ENCODE results near the gene MLXIP. TPM values are rescaled to one million over a fixed set of nuclear protein-coding genes. Genes with fewer than 3 reads are reported as not detected.
A peak's percentile ranks its signal among the peaks of the same experiment; 100 is the strongest.

MLXIP gene
- total and polyA plus RNA-seq, 2 of the 13 experiments (the other 11 are each of a cell fraction or from before 2014, with no cell fraction given) = 5.3 to 6.7 TPM

DNA sequence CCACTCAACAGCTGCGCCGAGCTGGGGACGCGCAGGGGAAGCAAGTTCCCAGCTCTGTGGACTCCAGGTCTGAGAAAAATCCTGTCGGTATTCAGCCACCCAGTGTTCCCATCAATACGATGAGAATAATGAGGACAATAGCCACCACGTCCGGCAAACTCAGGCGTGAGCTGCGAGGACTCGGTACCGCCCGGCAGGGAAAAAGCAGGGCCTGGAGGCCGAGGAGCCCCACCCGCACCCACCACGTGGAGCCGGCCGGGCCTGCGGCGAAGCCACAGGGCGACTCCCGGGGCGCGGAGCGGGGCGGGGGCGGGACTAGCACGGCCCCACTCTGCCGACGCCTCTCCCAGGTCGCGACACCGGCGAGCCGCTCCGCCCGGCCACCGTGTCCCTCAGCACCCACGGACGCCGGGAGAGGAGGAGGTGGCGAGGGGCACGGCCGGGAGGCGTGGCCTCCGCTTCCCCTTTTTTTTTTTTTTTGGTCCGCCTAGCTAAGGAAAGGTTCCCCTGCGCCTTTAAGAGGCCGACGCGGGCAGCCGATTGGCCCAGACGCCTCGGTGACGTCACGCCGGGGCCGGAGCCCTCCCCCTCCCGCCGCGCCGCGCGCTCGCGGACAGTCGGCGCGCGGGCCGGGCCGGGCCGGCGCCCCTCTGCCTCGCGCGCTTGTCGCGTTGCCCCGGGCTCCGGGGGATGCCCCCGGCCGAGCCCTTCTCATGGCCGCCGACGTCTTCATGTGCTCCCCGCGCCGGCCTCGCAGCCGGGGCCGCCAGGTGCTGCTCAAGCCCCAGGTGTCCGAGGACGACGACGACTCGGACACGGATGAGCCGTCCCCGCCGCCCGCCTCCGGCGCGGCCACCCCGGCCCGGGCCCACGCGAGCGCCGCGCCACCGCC is at the start of gene MLXIP (continued):
- TF ChIP-seq ZNF598 (CRISPR knock-in tag; IDR thresholded peaks at IDR 0.05; ENCODE audit: borderline replicate concordance) = no peak
- TF ChIP-seq FOXJ3 (CRISPR knock-in tag; IDR thresholded peaks at IDR 0.05; ENCODE audit: borderline replicate concordance) = no peak
- TF ChIP-seq, protein P1, sequence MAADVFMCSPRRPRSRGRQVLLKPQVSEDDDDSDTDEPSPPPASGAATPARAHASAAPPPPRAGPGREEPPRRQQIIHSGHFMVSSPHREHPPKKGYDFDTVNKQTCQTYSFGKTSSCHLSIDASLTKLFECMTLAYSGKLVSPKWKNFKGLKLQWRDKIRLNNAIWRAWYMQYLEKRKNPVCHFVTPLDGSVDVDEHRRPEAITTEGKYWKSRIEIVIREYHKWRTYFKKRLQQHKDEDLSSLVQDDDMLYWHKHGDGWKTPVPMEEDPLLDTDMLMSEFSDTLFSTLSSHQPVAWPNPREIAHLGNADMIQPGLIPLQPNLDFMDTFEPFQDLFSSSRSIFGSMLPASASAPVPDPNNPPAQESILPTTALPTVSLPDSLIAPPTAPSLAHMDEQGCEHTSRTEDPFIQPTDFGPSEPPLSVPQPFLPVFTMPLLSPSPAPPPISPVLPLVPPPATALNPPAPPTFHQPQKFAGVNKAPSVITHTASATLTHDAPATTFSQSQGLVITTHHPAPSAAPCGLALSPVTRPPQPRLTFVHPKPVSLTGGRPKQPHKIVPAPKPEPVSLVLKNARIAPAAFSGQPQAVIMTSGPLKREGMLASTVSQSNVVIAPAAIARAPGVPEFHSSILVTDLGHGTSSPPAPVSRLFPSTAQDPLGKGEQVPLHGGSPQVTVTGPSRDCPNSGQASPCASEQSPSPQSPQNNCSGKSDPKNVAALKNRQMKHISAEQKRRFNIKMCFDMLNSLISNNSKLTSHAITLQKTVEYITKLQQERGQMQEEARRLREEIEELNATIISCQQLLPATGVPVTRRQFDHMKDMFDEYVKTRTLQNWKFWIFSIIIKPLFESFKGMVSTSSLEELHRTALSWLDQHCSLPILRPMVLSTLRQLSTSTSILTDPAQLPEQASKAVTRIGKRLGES (CRISPR knock-in tag; IDR thresholded peaks at IDR 0.05; ENCODE audit: borderline replicate concordance) = peak; percentile 71; the same call in 1 of the 2 replicates
- TF ChIP-seq HNF4A (CRISPR knock-in tag; IDR thresholded peaks at IDR 0.05) = no peak
- peak; percentile 72; the same call in 1 of the 2 replicates for TF ChIP-seq SP4 (CRISPR knock-in tag; IDR thresholded peaks at IDR 0.05)
- TF ChIP-seq TRAFD1 (CRISPR knock-in tag; IDR thresholded peaks at IDR 0.05; ENCODE audit: borderline replicate concordance) = no peak
- 0 out of 2 replicates have a peak, but pooled peaks have one; percentile 55 for TF ChIP-seq HOXA5 (CRISPR knock-in tag; IDR thresholded peaks at IDR 0.05)
- peak; percentile 62; the same call in 1 of the 2 replicates for TF ChIP-seq KLF15 (CRISPR knock-in tag; IDR thresholded peaks at IDR 0.05; ENCODE audit: borderline replicate concordance)
- no peak for TF ChIP-seq ZNF530 (CRISPR knock-in tag; IDR thresholded peaks at IDR 0.05; ENCODE audit: low read depth)
- 0 out of 2 replicates have a peak, but pooled peaks have one; percentile 23 for TF ChIP-seq ZNF264 (CRISPR knock-in tag; IDR thresholded peaks at IDR 0.05)
- TF ChIP-seq, protein P2, sequence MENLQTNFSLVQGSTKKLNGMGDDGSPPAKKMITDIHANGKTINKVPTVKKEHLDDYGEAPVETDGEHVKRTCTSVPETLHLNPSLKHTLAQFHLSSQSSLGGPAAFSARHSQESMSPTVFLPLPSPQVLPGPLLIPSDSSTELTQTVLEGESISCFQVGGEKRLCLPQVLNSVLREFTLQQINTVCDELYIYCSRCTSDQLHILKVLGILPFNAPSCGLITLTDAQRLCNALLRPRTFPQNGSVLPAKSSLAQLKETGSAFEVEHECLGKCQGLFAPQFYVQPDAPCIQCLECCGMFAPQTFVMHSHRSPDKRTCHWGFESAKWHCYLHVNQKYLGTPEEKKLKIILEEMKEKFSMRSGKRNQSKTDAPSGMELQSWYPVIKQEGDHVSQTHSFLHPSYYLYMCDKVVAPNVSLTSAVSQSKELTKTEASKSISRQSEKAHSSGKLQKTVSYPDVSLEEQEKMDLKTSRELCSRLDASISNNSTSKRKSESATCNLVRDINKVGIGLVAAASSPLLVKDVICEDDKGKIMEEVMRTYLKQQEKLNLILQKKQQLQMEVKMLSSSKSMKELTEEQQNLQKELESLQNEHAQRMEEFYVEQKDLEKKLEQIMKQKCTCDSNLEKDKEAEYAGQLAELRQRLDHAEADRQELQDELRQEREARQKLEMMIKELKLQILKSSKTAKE (CRISPR knock-in tag; IDR thresholded peaks at IDR 0.05; ENCODE audit: borderline replicate concordance) = 0 out of 2 replicates have a peak, but pooled peaks have one; percentile 9
- TF ChIP-seq ZNF570 (CRISPR knock-in tag; IDR thresholded peaks at IDR 0.05; ENCODE audit: borderline replicate concordance) = 0 out of 2 replicates have a peak, but pooled peaks have one; percentile 50
- 0 out of 2 replicates have a peak, but pooled peaks have one; percentile 15 for TF ChIP-seq SIN3A (IDR thresholded peaks at IDR 0.05; ENCODE audit: borderline replicate concordance, low read depth, low read length)
- TF ChIP-seq ZNF550 (CRISPR knock-in tag; IDR thresholded peaks at IDR 0.05; ENCODE audit: borderline replicate concordance) = no peak
- TF ChIP-seq ZNF709 (CRISPR knock-in tag; IDR thresholded peaks at IDR 0.05) = peak; percentile 89
- TF ChIP-seq ZBTB38 (CRISPR knock-in tag; IDR thresholded peaks at IDR 0.05) = peak; percentile 62; the same call in 1 of the 2 replicates
- peak; percentile 52; the same call in 1 of the 2 replicates for TF ChIP-seq PHF8 (CRISPR knock-in tag; IDR thresholded peaks at IDR 0.05)
- TF ChIP-seq ZNF878 (CRISPR knock-in tag; IDR thresholded peaks at IDR 0.05) = 0 out of 2 replicates have a peak, but pooled peaks have one; percentile 15
- TF ChIP-seq, protein P3, sequence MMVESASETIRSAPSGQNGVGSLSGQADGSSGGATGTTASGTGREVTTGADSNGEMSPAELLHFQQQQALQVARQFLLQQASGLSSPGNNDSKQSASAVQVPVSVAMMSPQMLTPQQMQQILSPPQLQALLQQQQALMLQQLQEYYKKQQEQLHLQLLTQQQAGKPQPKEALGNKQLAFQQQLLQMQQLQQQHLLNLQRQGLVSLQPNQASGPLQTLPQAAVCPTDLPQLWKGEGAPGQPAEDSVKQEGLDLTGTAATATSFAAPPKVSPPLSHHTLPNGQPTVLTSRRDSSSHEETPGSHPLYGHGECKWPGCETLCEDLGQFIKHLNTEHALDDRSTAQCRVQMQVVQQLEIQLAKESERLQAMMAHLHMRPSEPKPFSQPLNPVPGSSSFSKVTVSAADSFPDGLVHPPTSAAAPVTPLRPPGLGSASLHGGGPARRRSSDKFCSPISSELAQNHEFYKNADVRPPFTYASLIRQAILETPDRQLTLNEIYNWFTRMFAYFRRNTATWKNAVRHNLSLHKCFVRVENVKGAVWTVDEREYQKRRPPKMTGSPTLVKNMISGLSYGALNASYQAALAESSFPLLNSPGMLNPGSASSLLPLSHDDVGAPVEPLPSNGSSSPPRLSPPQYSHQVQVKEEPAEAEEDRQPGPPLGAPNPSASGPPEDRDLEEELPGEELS (CRISPR knock-in tag; IDR thresholded peaks at IDR 0.05) = peak; percentile 22; the same call in 1 of the 2 replicates
